ENCODE measurements around the gene BLTP2.
"Not testable (repeated sequence)": the region's sequence is repeated elsewhere in the genome, so short reads cannot be mapped to it uniquely, and the experiment has no call there.

The BLTP2 gene

DNA sequence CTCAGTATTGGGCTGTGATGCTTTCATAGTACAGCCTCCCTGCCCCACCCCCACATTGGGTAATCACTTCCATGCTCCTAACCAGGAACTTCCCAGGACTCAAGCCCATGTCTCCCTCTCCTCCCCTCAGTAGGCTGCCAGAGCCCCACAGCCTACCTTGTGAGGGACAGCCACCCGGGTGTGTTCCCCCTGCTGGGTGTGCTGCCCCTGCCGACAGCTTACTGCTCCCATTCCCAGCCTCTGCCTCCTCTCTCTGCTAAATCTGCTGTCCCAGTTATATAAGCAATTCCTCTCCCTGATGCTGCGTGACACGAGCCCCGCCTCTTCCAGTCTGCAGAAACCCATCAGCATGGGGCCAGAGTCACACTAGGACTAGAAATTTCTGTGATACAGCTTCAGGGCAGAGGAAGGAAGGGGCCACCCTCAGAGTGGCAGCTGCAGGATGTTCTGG lies 31.0 kb downstream of the BLTP2 start, which contains the start of gene RSKR:
RSKR (minus strand) TSS at position 255 of the 451 bp plus-strand sequence; CDS start at position 231, 24 bp downstream.
- Histone ChIP-seq H3K27ac (peak within 1 kb of the TSS in 2 of 11 experiments; percentile 9 to 22; a peak in 1 of 22 replicates), H3K4me2 (peak within 1 kb of the TSS in 7 of 11 experiments; percentile 14 to 41 (median 23); a peak in 11 of 22 replicates), H3K9ac (peak within 1 kb of the TSS in 9 of 11 experiments; percentile 4 to 48 (median 26); a peak in 10 of 22 replicates), H3K36me3 (peaks cover 96 to 100% (median 100%) of the 10 kb centered on the region in 11 experiments), H3K4me1 (peaks cover 0 to 40% (median 27%) of the 10 kb centered on the region in 10 experiments; a peak in 16 of 20 replicates), H3K4me3 (no peak within 1 kb of the TSS), H3K27me3 (no peaks in the 10 kb centered on the region), H4K20me1 (peaks cover 15 to 64% (median 40%) of the 10 kb centered on the region in 11 experiments; a peak in 18 of 22 replicates), H3K9me3 (replicated peaks in 1 of 11) (no peaks in the 10 kb centered on the region)
- TF ChIP-seq Cebpa-rat (IDR thresholded peaks at IDR 0.05): no peak

DNA sequence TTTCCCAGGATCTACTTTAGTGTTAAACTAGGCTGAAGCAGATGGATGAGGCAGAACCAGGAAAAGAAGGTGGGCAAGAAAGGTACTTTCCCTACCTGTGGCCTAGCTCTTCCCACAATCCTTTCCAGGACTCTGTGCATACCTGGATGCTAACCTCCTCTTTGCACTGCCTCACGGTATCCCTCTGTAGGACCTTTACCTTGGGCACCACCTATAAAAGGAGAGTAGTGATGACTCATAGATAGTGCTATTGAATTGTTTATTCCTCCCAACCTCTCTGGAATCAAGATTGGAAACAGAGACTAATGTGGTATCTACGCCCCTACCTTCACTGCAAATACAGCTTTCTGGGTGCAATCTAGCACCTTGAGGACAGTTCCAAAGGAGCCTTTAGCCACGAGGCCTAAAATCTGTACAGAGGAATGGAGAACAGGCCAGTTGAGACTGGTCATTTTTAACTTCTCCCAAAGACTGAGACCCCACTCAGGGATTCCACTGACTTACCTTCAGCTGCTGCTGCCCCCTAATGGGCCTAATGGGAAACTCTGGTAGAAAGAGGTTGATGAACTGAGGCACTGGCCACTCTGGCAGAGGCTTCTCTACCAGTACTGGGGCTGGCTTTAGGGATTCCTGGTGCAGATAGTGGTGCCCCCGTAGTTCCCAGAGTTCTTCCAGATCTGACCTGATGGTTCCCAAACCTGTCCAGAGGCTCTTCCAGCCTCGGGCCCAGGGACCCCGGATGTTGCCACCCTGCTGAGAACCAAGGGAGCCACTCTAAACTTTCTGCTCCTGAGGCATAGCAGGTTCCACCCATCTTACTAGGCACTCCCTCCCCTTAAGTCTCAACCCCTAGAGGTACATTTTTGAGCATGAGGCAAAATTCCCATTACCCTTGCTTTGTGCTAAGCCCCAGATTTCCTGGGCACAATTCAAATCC lies 31.8 kb downstream of the BLTP2 start:
- Histone ChIP-seq H3K4me3 (no peak overlapping the region), H3K9me3 (replicated peaks in 1 of 11) (no peaks in the 10 kb centered on the region), H3K4me1 (peaks cover 0 to 40% (median 27%) of the 10 kb centered on the region in 10 experiments; a peak in 16 of 20 replicates), H3K4me2 (peak overlapping the region in 7 of 11 experiments; percentile 14 to 41 (median 23); a peak in 11 of 22 replicates), H3K9ac (peak overlapping the region in 3 of 11 experiments; percentile 4 to 34 (median 28); a peak in 4 of 22 replicates), H3K27ac (0 out of 22 replicates have a peak overlapping the region, but pooled peaks of 1 of the 11 experiments have one; percentile 9), H4K20me1 (peaks cover 15 to 62% (median 38%) of the 10 kb centered on the region in 11 experiments; a peak in 18 of 22 replicates), H3K27me3 (no peaks in the 10 kb centered on the region), H3K36me3 (peaks cover 93 to 100% (median 98%) of the 10 kb centered on the region in 11 experiments)
- TF ChIP-seq Cebpa-rat (IDR thresholded peaks at IDR 0.05): no peak

DNA sequence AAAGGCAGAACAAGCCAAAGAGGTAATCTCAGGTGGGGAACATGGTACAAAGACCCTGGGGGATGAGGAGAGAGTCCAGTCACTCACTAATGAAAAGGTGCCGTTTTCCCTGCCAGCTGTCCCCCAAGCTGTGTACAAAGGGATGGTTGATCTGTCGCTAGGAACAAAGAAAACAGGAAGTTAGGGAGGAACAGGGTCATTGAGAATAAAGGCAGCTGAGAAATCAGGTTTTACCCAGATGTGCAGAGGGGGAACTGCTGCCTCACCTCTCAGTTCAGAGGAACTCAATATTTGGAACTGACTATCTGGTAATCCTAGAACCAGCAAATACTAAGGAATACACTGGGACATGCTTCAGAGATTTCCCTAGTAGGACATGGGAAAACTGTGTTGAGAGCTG lies 32.4 kb downstream of the BLTP2 start:
- H3K9ac ChIP-seq: peak overlapping the region in 2 of 11 experiments; percentile 4 to 5; a peak in 3 of 22 replicates

DNA sequence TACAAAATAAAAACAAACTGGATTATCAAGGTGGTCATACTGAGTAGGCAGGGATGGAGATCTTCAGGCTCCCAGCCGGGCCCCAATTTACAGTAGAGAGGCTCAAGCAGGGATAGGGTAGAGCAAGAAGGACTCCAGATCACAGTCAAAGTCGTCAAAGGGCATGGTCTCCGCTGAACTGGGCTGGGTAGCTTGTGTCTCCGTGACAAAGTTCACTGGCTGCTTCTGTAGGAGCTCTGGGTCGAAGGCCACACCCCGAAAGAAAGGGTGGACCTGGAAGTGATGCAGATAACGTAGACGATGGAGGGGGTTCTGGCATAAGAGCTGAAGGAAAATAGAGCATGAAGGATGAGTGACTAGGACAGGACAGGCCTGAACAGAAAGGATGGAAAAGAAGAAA lies 34.6 kb downstream of the BLTP2 start:
- Histone ChIP-seq H3K9me3 (replicated peaks in 1 of 11) (no peaks in the 10 kb centered on the region), H3K9ac (no peak overlapping the region), H3K27ac (no peak overlapping the region), H3K4me2 (no peak overlapping the region), H4K20me1 (peaks cover 6 to 37% (median 22%) of the 10 kb centered on the region in 11 experiments; a peak in 17 of 22 replicates), H3K4me1 (peaks cover 0 to 30% (median 27%) of the 10 kb centered on the region in 10 experiments; a peak in 16 of 20 replicates), H3K4me3 (no peak overlapping the region), H3K27me3 (no peaks in the 10 kb centered on the region), H3K36me3 (peaks cover 85 to 100% (median 88%) of the 10 kb centered on the region in 11 experiments)
- TF ChIP-seq Cebpa-rat (IDR thresholded peaks at IDR 0.05): no peak

More for the DNA sequence above, 32.4 kb downstream of the BLTP2 start:
- Histone ChIP-seq H3K4me1 (peaks cover 0 to 40% (median 27%) of the 10 kb centered on the region in 10 experiments; a peak in 16 of 20 replicates), H3K9me3 (replicated peaks in 1 of 11) (no peaks in the 10 kb centered on the region), H3K27ac (peak overlapping the region in 3 of 11 experiments; percentile 14 to 35 (median 25); a peak in 2 of 22 replicates), H3K4me3 (no peak overlapping the region), H3K27me3 (no peaks in the 10 kb centered on the region), H3K4me2 (peak overlapping the region in 7 of 11 experiments; percentile 0 to 41 (median 17); a peak in 9 of 22 replicates), H4K20me1 (peaks cover 11 to 55% (median 36%) of the 10 kb centered on the region in 11 experiments; a peak in 18 of 22 replicates), H3K36me3 (peaks cover 89 to 100% (median 95%) of the 10 kb centered on the region in 11 experiments)
- TF ChIP-seq Cebpa-rat (IDR thresholded peaks at IDR 0.05): no peak

DNA sequence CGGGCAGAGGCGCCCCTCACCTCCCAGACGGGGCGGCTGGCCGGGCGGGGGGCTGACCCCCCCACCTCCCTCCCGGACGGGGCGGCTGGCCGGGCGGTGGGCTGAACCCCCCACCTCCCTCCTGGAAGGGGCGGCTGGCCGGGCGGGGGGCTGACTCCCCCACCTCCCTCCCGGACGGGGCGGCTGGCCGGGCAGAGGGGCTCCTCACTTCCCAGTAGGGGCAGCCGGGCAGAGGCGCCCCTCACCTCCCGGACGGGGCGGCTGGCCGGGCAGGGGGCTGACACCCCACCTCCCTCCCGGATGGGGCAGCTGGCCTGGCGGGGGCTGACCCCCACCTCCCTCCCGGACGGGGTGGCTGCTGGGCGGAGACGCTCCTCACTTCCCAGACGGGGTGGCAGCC lies 40.9 kb downstream of the BLTP2 start:
- H3K4me3 ChIP-seq; H4K20me1 ChIP-seq; H3K9ac ChIP-seq; H3K27me3 ChIP-seq; H3K27ac ChIP-seq; H3K4me2 ChIP-seq; H3K9me3 ChIP-seq (replicated peaks in 1 of 11): not testable (repeated sequence)
- Histone ChIP-seq H3K4me1 (peaks cover 9 to 20% (median 14%) of the 10 kb centered on the region in 10 experiments), H3K36me3 (peaks cover 23 to 65% (median 36%) of the 10 kb centered on the region in 11 experiments; a peak in 21 of 22 replicates)

DNA sequence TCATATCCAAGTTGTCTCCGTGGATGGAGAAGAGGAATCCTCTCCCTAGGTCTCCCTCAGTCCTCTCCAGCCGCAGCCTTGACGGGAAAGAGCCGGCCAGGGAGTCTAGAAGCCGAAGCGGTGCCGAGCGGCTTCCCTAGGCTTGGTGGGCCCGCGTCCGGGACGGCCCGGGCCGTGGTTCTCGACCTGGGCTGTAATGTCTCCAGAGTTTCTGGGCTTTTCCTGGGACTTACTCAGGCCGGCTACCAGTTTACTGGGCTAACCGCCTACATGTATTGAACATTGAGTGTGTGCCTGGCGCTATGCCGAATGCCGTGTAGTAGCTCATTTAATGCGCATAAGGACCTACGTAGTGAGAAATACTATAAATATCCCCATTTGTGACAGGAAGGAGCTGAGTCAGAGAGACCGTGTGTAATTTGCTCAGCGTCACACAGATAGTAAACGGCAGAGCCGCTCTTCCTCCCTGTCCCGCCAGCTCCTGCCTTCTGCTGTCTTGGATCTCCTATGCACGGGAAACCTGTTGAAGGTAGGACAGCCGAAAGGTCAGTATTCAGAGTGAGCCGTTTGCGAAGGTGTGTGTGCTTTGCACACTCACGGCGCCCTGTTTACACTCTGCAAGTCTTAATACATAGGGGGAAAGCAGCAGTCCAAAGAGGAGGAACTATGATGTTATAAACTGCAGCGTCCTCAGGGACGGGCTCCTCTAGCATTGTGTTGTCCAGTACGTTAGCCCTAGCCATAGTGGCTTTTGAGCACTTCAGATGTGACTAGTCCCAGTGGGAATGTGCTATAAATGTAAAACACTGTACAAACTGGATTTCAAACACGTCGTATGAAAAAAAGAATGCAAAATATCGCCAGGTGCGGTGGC lies 45.4 kb downstream of the BLTP2 start:
- Histone ChIP-seq H3K4me3 (peak overlapping the region; percentile 67 to 89 (median 77)), H3K36me3 (peaks cover 0 to 49% (median 24%) of the 10 kb centered on the region in 11 experiments; a peak in 18 of 22 replicates), H3K27me3 (no peaks in the 10 kb centered on the region), H4K20me1 (peaks cover 0 to 6% (median 0%) of the 10 kb centered on the region in 11 experiments; a peak in 4 of 22 replicates), H3K4me2 (peak overlapping the region; percentile 88 to 99 (median 95)), H3K27ac (peak overlapping the region; percentile 81 to 96 (median 89)), H3K9me3 (replicated peaks in 1 of 11) (no peaks in the 10 kb centered on the region), H3K4me1 (peaks cover 25 to 40% (median 31%) of the 10 kb centered on the region in 10 experiments), H3K9ac (peak overlapping the region; percentile 86 to 93 (median 91))
- no peak for TF ChIP-seq Cebpa-rat (IDR thresholded peaks at IDR 0.05)

DNA sequence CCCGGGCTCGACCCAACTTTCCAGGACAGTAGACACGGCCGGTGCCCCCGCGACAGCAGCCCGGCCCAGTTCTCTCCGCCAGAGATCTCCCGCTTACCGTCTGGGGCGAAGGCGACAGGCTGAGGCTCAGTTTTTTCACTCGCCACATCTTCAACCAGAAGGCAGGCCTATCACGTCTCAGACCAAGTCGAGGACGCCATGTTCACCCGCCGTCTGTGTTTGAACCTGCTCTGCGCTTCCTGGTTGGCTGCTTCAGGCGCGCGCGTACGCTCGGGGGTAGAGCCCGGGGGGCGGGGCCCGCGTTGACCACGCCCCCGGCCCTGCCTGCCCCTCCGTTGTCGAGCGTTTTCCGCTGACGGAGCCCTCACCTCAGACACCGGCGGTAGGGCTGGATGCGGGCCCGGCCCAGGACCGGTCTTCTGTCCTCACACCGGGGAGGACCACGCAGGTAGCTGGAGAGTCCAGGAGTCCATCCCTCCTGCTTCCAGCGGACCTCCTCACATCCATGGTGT lies 46.1 kb downstream of the BLTP2 start, which contains the start of gene SPAG5:
SPAG5 (minus strand) TSS at position 227 of the 512 bp plus-strand sequence; CDS start at position 148, 79 bp downstream.
- no peak for TF ChIP-seq Cebpa-rat (IDR thresholded peaks at IDR 0.05)

More for the DNA sequence above, 46.1 kb downstream of the BLTP2 start, which contains the start of gene SPAG5:
- Histone ChIP-seq H3K4me2 (peak within 1 kb of the TSS; percentile 88 to 99 (median 95)), H3K9ac (peak within 1 kb of the TSS; percentile 86 to 93 (median 91)), H3K4me3 (peak within 1 kb of the TSS; percentile 67 to 89 (median 77)), H4K20me1 (peaks cover 0 to 6% (median 0%) of the 10 kb centered on the region in 11 experiments; a peak in 4 of 22 replicates), H3K4me1 (peaks cover 25 to 40% (median 31%) of the 10 kb centered on the region in 10 experiments), H3K9me3 (replicated peaks in 1 of 11) (no peaks in the 10 kb centered on the region), H3K36me3 (peaks cover 0 to 56% (median 31%) of the 10 kb centered on the region in 11 experiments; a peak in 18 of 22 replicates), H3K27ac (peak within 1 kb of the TSS; percentile 81 to 96 (median 89)), H3K27me3 (no peaks in the 10 kb centered on the region)

All from BLaER1 treated with 17β-estradiol and CSF1 and Interleukin-3, amounts not matched to agents 10 nM and 100 nM (cell line).